ENCODE measurements around the gene GPR17.

DNA sequence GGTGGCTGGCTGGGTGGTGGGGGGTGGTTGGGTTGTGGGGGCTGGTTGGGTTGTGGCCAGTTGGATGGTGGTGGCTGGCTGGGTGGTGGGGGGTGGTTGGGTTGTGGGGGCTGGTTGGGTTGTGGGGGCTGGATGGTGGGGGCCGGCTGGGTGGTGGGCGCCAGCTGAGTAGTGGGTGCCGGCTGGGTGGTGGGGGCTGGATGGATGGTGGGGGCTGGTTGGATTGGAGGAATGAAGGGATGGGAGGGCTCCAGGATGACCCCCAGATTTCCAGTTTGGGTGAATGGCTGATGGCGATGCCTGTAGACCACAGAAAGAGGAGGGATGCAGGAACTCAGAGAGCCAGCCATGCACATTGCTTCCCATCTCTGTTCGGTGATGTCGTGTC, 26.8 kb upstream of the GPR17 start:
- TF ChIP-seq POLR2A (IDR thresholded peaks at IDR 0.05) = no peak
- TF ChIP-seq, protein P1, sequence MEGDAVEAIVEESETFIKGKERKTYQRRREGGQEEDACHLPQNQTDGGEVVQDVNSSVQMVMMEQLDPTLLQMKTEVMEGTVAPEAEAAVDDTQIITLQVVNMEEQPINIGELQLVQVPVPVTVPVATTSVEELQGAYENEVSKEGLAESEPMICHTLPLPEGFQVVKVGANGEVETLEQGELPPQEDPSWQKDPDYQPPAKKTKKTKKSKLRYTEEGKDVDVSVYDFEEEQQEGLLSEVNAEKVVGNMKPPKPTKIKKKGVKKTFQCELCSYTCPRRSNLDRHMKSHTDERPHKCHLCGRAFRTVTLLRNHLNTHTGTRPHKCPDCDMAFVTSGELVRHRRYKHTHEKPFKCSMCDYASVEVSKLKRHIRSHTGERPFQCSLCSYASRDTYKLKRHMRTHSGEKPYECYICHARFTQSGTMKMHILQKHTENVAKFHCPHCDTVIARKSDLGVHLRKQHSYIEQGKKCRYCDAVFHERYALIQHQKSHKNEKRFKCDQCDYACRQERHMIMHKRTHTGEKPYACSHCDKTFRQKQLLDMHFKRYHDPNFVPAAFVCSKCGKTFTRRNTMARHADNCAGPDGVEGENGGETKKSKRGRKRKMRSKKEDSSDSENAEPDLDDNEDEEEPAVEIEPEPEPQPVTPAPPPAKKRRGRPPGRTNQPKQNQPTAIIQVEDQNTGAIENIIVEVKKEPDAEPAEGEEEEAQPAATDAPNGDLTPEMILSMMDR (IDR thresholded peaks at IDR 0.05) = no peak

Data from adrenal gland (tissue), 5 donors.